Measurements from ENCODE around the gene SLC30A10.

Gene SLC30A10

GRCh38 chr1:219927956-219928790 is at the start of gene SLC30A10:
Gene SLC30A10, minus strand, starts transcription at chr1:219928557. Its CDS starts 117 bp downstream, at chr1:219928440.
- Mint-ChIP-seq H3K4me1 (peaks cover 6% of the 10 kb centered on the region), H3K36me3 (ENCODE audit: insufficient read depth) (peaks cover 1% of the 10 kb centered on the region), H3K27ac (ENCODE audit: low read depth) (no peak within 1 kb of the TSS), H3K9me3 (no peaks in the 10 kb centered on the region), H3K27me3 (peaks cover 62% of the 10 kb centered on the region), H3K4me3 (peak within 1 kb of the TSS; percentile 58)
- no peak for ATAC-seq (replicated peaks; ENCODE audit: extremely low read depth, poor library complexity, severe bottlenecking)
- DNase-seq (ENCODE audit: low spot score in 2 of 2), result no peak

GRCh38 chr1:219973213-219973612 is 44.9 kb upstream of the SLC30A10 start:
- H3K4me1 Mint-ChIP-seq, result peaks cover 13% of the 10 kb centered on the region
- peaks cover 50% of the 10 kb centered on the region for H3K36me3 Mint-ChIP-seq (ENCODE audit: insufficient read depth)
- no peaks in the 10 kb centered on the region for H3K9me3 Mint-ChIP-seq
- no peak overlapping the region for H3K27ac Mint-ChIP-seq (ENCODE audit: low read depth)
- no peaks in the 10 kb centered on the region for H3K27me3 Mint-ChIP-seq
- no peak overlapping the region for H3K4me3 Mint-ChIP-seq
- DNase-seq (ENCODE audit: low spot score in 2 of 2), result no peak
- ATAC-seq (replicated peaks; ENCODE audit: extremely low read depth, poor library complexity, severe bottlenecking), result no peak

GRCh38 chr1:219967361-219967760 is 39.0 kb upstream of the SLC30A10 start:
- no peaks in the 10 kb centered on the region for H3K9me3 Mint-ChIP-seq

GRCh38 chr1:219966071-219966349 is 37.7 kb upstream of the SLC30A10 start:
- DNase-seq (ENCODE audit: low spot score in 2 of 2), result no peak
- H3K9me3 Mint-ChIP-seq, result no peaks in the 10 kb centered on the region
- ATAC-seq (replicated peaks; ENCODE audit: extremely low read depth, poor library complexity, severe bottlenecking), result no peak
- H3K4me1 Mint-ChIP-seq, result no peaks in the 10 kb centered on the region
- peaks cover 21% of the 10 kb centered on the region for H3K36me3 Mint-ChIP-seq (ENCODE audit: insufficient read depth)
- no peak overlapping the region for H3K27ac Mint-ChIP-seq (ENCODE audit: low read depth)
- no peak overlapping the region for H3K4me3 Mint-ChIP-seq
- H3K27me3 Mint-ChIP-seq, result no peaks in the 10 kb centered on the region

More at GRCh38 chr1:219967361-219967760, 39.0 kb upstream of the SLC30A10 start:
- H3K4me3 Mint-ChIP-seq, result no peak overlapping the region
- no peak for DNase-seq (ENCODE audit: low spot score in 2 of 2)
- no peaks in the 10 kb centered on the region for H3K27me3 Mint-ChIP-seq
- peaks cover 23% of the 10 kb centered on the region for H3K36me3 Mint-ChIP-seq (ENCODE audit: insufficient read depth)
- no peak for ATAC-seq (replicated peaks; ENCODE audit: extremely low read depth, poor library complexity, severe bottlenecking)
- no peaks in the 10 kb centered on the region for H3K4me1 Mint-ChIP-seq
- H3K27ac Mint-ChIP-seq (ENCODE audit: low read depth), result peak overlapping the region; percentile 9

GRCh38 chr1:219965285-219966070 is 37.1 kb upstream of the SLC30A10 start:
- DNase-seq (ENCODE audit: low spot score in 2 of 2) (no peak), ATAC-seq (replicated peaks; ENCODE audit: extremely low read depth, poor library complexity, severe bottlenecking) (no peak)
- Mint-ChIP-seq H3K9me3 (no peaks in the 10 kb centered on the region), H3K27ac (ENCODE audit: low read depth) (no peak overlapping the region), H3K4me3 (no peak overlapping the region), H3K4me1 (no peaks in the 10 kb centered on the region), H3K27me3 (no peaks in the 10 kb centered on the region), H3K36me3 (ENCODE audit: insufficient read depth) (peaks cover 18% of the 10 kb centered on the region)

GRCh38 chr1:219963432-219963831 is 35.1 kb upstream of the SLC30A10 start:
- no peak for ATAC-seq (replicated peaks; ENCODE audit: extremely low read depth, poor library complexity, severe bottlenecking)
- Mint-ChIP-seq H3K4me1 (no peaks in the 10 kb centered on the region), H3K36me3 (ENCODE audit: insufficient read depth) (peaks cover 6% of the 10 kb centered on the region), H3K27ac (ENCODE audit: low read depth) (no peak overlapping the region), H3K9me3 (no peaks in the 10 kb centered on the region), H3K4me3 (no peak overlapping the region), H3K27me3 (no peaks in the 10 kb centered on the region)
- no peak for DNase-seq (ENCODE audit: low spot score in 2 of 2)

GRCh38 chr1:219961684-219962083 is 33.3 kb upstream of the SLC30A10 start:
- no peaks in the 10 kb centered on the region for H3K4me1 Mint-ChIP-seq
- DNase-seq (ENCODE audit: low spot score in 2 of 2) (no peak), ATAC-seq (replicated peaks; ENCODE audit: extremely low read depth, poor library complexity, severe bottlenecking) (no peak)
- no peak overlapping the region for H3K4me3 Mint-ChIP-seq
- H3K36me3 Mint-ChIP-seq (ENCODE audit: insufficient read depth), result peaks cover 2% of the 10 kb centered on the region
- H3K27me3 Mint-ChIP-seq, result no peaks in the 10 kb centered on the region
- no peak overlapping the region for H3K27ac Mint-ChIP-seq (ENCODE audit: low read depth)
- H3K9me3 Mint-ChIP-seq, result no peaks in the 10 kb centered on the region

GRCh38 chr1:219959540-219960203 is 31.3 kb upstream of the SLC30A10 start:
- H3K27me3 Mint-ChIP-seq, result no peaks in the 10 kb centered on the region
- H3K36me3 Mint-ChIP-seq (ENCODE audit: insufficient read depth), result peaks cover 2% of the 10 kb centered on the region
- H3K9me3 Mint-ChIP-seq, result no peaks in the 10 kb centered on the region
- no peak for ATAC-seq (replicated peaks; ENCODE audit: extremely low read depth, poor library complexity, severe bottlenecking)
- DNase-seq (ENCODE audit: low spot score in 2 of 2), result no peak
- no peak overlapping the region for H3K4me3 Mint-ChIP-seq
- H3K27ac Mint-ChIP-seq (ENCODE audit: low read depth), result no peak overlapping the region
- H3K4me1 Mint-ChIP-seq, result no peaks in the 10 kb centered on the region

- Mint-ChIP-seq H3K27me3 (no peaks in the 10 kb centered on the region), H3K4me1 (no peaks in the 10 kb centered on the region), H3K9me3 (no peaks in the 10 kb centered on the region), H3K4me3 (no peak overlapping the region), H3K27ac (ENCODE audit: low read depth) (no peak overlapping the region), H3K36me3 (ENCODE audit: insufficient read depth) (peaks cover 2% of the 10 kb centered on the region)
- ATAC-seq (replicated peaks; ENCODE audit: extremely low read depth, poor library complexity, severe bottlenecking) (no peak), DNase-seq (ENCODE audit: low spot score in 2 of 2) (no peak)
Measured at GRCh38 chr1:219958875-219959417, 30.6 kb upstream of the SLC30A10 start.

- no peaks in the 10 kb centered on the region for H3K27me3 Mint-ChIP-seq
- no peaks in the 10 kb centered on the region for H3K9me3 Mint-ChIP-seq
- H3K4me1 Mint-ChIP-seq, result no peaks in the 10 kb centered on the region
- H3K4me3 Mint-ChIP-seq, result no peak overlapping the region
- no peak overlapping the region for H3K27ac Mint-ChIP-seq (ENCODE audit: low read depth)
- H3K36me3 Mint-ChIP-seq (ENCODE audit: insufficient read depth), result no peaks in the 10 kb centered on the region
- no peak for ATAC-seq (replicated peaks; ENCODE audit: extremely low read depth, poor library complexity, severe bottlenecking)
- DNase-seq (ENCODE audit: low spot score in 2 of 2), result no peak
Measured at GRCh38 chr1:219954736-219955421, 26.5 kb upstream of the SLC30A10 start.

- H3K27ac Mint-ChIP-seq (ENCODE audit: low read depth), result no peak overlapping the region
- no peaks in the 10 kb centered on the region for H3K9me3 Mint-ChIP-seq
- DNase-seq (ENCODE audit: low spot score in 2 of 2) (no peak), ATAC-seq (replicated peaks; ENCODE audit: extremely low read depth, poor library complexity, severe bottlenecking) (no peak)
- H3K4me1 Mint-ChIP-seq, result no peaks in the 10 kb centered on the region
- H3K36me3 Mint-ChIP-seq (ENCODE audit: insufficient read depth), result no peaks in the 10 kb centered on the region
- no peaks in the 10 kb centered on the region for H3K27me3 Mint-ChIP-seq
- no peak overlapping the region for H3K4me3 Mint-ChIP-seq
Measured at GRCh38 chr1:219954052-219954451, 25.7 kb upstream of the SLC30A10 start.

GRCh38 chr1:219952361-219952760 is 24.0 kb upstream of the SLC30A10 start:
- H3K4me1 Mint-ChIP-seq, result no peaks in the 10 kb centered on the region
- DNase-seq (ENCODE audit: low spot score in 2 of 2) (no peak), ATAC-seq (replicated peaks; ENCODE audit: extremely low read depth, poor library complexity, severe bottlenecking) (no peak)
- no peaks in the 10 kb centered on the region for H3K27me3 Mint-ChIP-seq
- H3K36me3 Mint-ChIP-seq (ENCODE audit: insufficient read depth), result no peaks in the 10 kb centered on the region
- H3K27ac Mint-ChIP-seq (ENCODE audit: low read depth), result no peak overlapping the region
- H3K9me3 Mint-ChIP-seq, result no peaks in the 10 kb centered on the region
- no peak overlapping the region for H3K4me3 Mint-ChIP-seq

Measured in central memory CD8-positive, alpha-beta T cell (primary cell).